Spleen (tissue), 11 donors: Measurements from ENCODE around the gene ANO3. TPM values are rescaled to one million over a fixed set of nuclear protein-coding genes. Genes with fewer than 3 reads are reported as not detected.

Experiments
- DNase-seq: peaks from one replicate; pipeline ENCODE4 v3.0.0-alpha.2; 2020
- H3K27ac ChIP-seq, 8 donors: fragments of 200-600 bp; sonication (generic) in 7 of 8; 1 replicate in 4 of 8; 2 replicates in 4 of 8; pipeline versions ENCODE4 v1.5.0 to v1.8.0; 2016 to 2021; ENCODE audit warnings: inconsistent platforms in 4 of 8, mild to moderate bottlenecking in 4 of 8, moderate library complexity in 1 of 8
- H3K27me3 ChIP-seq, 7 donors: fragments of 200-600 bp; sonication (generic) in 6 of 7; replicated peaks in 1 of 7; 1 replicate in 4 of 7; 2 replicates in 3 of 7; pipeline versions ENCODE4 v1.5.0 to v1.8.0; 2016 to 2021; ENCODE audit warnings: inconsistent platforms in 3 of 7, mild to moderate bottlenecking in 1 of 7
- H3K36me3 ChIP-seq, 6 donors: fragments of 200-600 bp; sonication (generic) in 5 of 6; 1 replicate in 4 of 6; 2 replicates in 2 of 6; pipeline versions ENCODE4 v1.5.0 to v1.8.0; 2016 to 2021; ENCODE audit warnings: inconsistent platforms in 2 of 6
- H3K4me1 ChIP-seq, 6 donors: fragments of 200-600 bp; sonication (generic) in 5 of 6; 1 replicate in 3 of 6; 2 replicates in 3 of 6; pipeline versions ENCODE4 v1.5.0 to v1.8.0; 2016 to 2021; ENCODE audit warnings: inconsistent platforms in 3 of 6
- H3K4me3 ChIP-seq, 8 donors: fragments of 200-600 bp; sonication (generic) in 7 of 8; 1 replicate in 4 of 8; 2 replicates in 4 of 8; pipeline versions ENCODE4 v1.5.0 to v1.8.0; 2016 to 2021; ENCODE audit warnings: inconsistent platforms in 4 of 8, mild to moderate bottlenecking in 4 of 8, moderate library complexity in 2 of 8
- H3K9me3 ChIP-seq, 8 donors: fragments of 200-600 bp; sonication (generic) in 7 of 8; 1 replicate in 4 of 8; 2 replicates in 4 of 8; pipeline versions ENCODE4 v1.5.0 to v1.8.0; 2016 to 2021; ENCODE audit warnings: inconsistent platforms in 4 of 8
- CTCF ChIP-seq, 11 experiments: fragments of 200-600 bp in 7 of 11; fragments of 450-650 bp in 4 of 11; sonication (generic) in 4 of 11; IDR thresholded peaks in 8 of 11; conservative IDR thresholded peaks in 3 of 11; 1 replicate in 7 of 11; 2 replicates in 4 of 11; pipeline versions ENCODE4 v1.4.0 to v1.8.0; 2016 to 2021; ENCODE audit warnings: antibody characterized with exemption in 11 of 11, inconsistent platforms in 4 of 11, mild to moderate bottlenecking in 1 of 11
- POLR2A ChIP-seq, 3 donors: fragments of 450-650 bp; IDR thresholded peaks; one replicate each; pipeline ENCODE4 v1.5.1; 2017; ENCODE audit warnings: antibody characterized with exemption in 3 of 3, mild to moderate bottlenecking in 1 of 3
- POLR2AphosphoS5 ChIP-seq, 3 donors: sonication (generic); formaldehyde crosslinking; IDR thresholded peaks; one replicate each; pipeline ENCODE4 v1.5.1; 2017; ENCODE audit warnings: antibody characterized with exemption in 3 of 3
- WGBS, 5 donors: extraction: QIAGEN DNeasy Blood & Tissue Kit in 3 of 5; methylation state at CpG; one replicate each; pipeline versions ENCODE4 v1.1.5 to v1.1.7; 2013 to 2018; 5-methylcytosine and 5-hydroxymethylcytosine counted together
- intact Hi-C: fragments of 100-400 bp; cut with DNase I; formaldehyde crosslinking; loops from one replicate; pipeline ENCODE4 v1.15.0; 2023; ENCODE audit warnings: low total_unique reads
- polyA plus RNA-seq, 3 donors: library from polyadenylated mRNA; stranded (reverse); fragments of 200-250 nt; gene quantifications; one replicate each; pipeline ENCODE4 v1.2.1, GENCODE V29; 2013
- total RNA-seq, 7 donors: library from RNA; depleted of rRNA in 3 of 7; stranded (reverse); fragments of >200 nt in 3 of 7; fragmentation: NEBNext Ultra II Directional in 4 of 7; extraction: Animal tissue kit (Norgen Biotek cat#: 25700) in 4 of 7; gene quantifications; one replicate each; pipeline versions ENCODE4 v1.1.0 to v1.2.1, GENCODE V29; 2016 to 2021
- donor health status: healthy with polysubstance abuse.
- donor health status: DM: no; HTN: no; CAD: no; lungs with moderate emphysema.
- donor health status: DM: no; HTN: no; CAD: no.
- donor health status: Bipolar disorder and iron deficiency.
- donor health status: healthy.
- donor health status: DM: no; HTN: no; CAD: no.
- donor health status: DM: yes; HTN: yes; CAD: no.

The ANO3 gene
- total and polyA plus RNA-seq, 10 donors = 0.03 to 2.6 (median 0.26) TPM; not detected in 4

GRCh38 chr11:26579683-26580082 is 247.8 kb downstream of the ANO3 start:
- DNase-seq = no peak
- H3K27ac ChIP-seq = no peak overlapping the region
- H3K9me3 ChIP-seq = no peaks in the 10 kb centered on the region
- intact Hi-C loops = no loop called here
- H3K27me3 ChIP-seq = no peaks in the 10 kb centered on the region
- WGBS, 5 donors = 65 to 70% (median 68%) methylated on average over 2 of the region's 2 CpGs
- no peaks in the 10 kb centered on the region for H3K4me1 ChIP-seq
- no peaks in the 10 kb centered on the region for H3K36me3 ChIP-seq
- no peak overlapping the region for H3K4me3 ChIP-seq
- TF ChIP-seq POLR2AphosphoS5 (IDR thresholded peaks at IDR 0.05) (no peak), CTCF (IDR thresholded peaks at IDR 0.05 in 8 of 11, conservative IDR thresholded peaks at IDR 0.05 in 3 of 11) (no peak), POLR2A (IDR thresholded peaks at IDR 0.05) (no peak)

- intact Hi-C loops = no loop called here
- no peak for DNase-seq
- Histone ChIP-seq H3K36me3 (no peaks in the 10 kb centered on the region), H3K4me3 (no peak overlapping the region), H3K9me3 (no peaks in the 10 kb centered on the region), H3K27me3 (no peaks in the 10 kb centered on the region), H3K27ac (no peak overlapping the region), H3K4me1 (no peaks in the 10 kb centered on the region)
- WGBS, 5 donors = 56 to 77% (median 68%) methylated on average over 3 of the region's 3 CpGs
- TF ChIP-seq CTCF (IDR thresholded peaks at IDR 0.05 in 8 of 11, conservative IDR thresholded peaks at IDR 0.05 in 3 of 11) (no peak), POLR2A (IDR thresholded peaks at IDR 0.05) (no peak), POLR2AphosphoS5 (IDR thresholded peaks at IDR 0.05) (no peak)
Measured at GRCh38 chr11:26580929-26581328, 249.0 kb downstream of the ANO3 start.

DNA sequence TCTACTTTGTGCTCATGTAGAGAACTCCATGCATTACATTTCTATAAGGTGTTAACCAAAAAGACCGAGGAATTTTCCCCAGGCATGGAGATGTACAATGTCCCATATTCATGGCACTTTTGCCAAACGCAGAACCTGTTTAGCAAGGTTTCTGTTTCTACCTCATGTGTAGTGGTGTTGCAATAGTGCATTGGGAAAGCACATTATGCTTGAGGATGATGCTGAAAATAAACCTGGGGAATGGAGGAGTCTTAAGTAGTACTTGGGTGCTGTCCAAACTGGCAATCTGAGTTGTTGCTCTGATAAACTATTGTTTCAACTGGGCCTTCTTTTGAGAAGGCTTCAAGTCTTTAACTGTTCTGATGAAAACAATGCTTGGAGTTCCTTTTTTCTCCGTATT is 251.6 kb downstream of the ANO3 start:
- Histone ChIP-seq H3K27ac (no peak overlapping the region), H3K36me3 (no peaks in the 10 kb centered on the region), H3K4me3 (no peak overlapping the region), H3K4me1 (no peaks in the 10 kb centered on the region), H3K27me3 (no peaks in the 10 kb centered on the region), H3K9me3 (no peaks in the 10 kb centered on the region)
- no peak for DNase-seq
- intact Hi-C loops = no loop called here
- 56 to 78% (median 73%) methylated on average over 3 of the region's 3 CpGs for WGBS, 5 donors
- TF ChIP-seq POLR2AphosphoS5 (IDR thresholded peaks at IDR 0.05) = no peak
- TF ChIP-seq CTCF (IDR thresholded peaks at IDR 0.05 in 8 of 11, conservative IDR thresholded peaks at IDR 0.05 in 3 of 11) = no peak
- TF ChIP-seq POLR2A (IDR thresholded peaks at IDR 0.05) = no peak

DNA sequence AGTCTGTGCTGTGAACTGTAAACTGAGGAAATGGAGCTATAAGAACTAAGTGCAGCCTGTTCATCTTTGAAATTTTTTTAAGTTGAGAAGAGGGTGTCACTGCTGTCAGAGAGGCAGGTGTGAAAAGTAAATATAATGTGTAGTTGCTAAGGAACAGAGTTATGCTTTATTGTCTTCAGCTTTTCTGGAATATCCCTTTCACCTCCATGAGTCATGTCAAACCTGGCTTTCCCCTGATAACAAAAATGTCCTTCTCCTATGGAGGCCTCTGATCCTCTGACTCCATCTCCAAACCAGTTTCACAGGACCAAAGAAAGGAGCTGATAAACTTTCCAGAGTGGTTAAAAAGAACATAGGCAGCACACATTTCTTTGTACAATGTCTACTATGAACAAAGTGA is 252.9 kb downstream of the ANO3 start:
- Histone ChIP-seq H3K9me3 (no peaks in the 10 kb centered on the region), H3K36me3 (no peaks in the 10 kb centered on the region), H3K27ac (no peak overlapping the region), H3K4me1 (no peaks in the 10 kb centered on the region), H3K4me3 (no peak overlapping the region), H3K27me3 (no peaks in the 10 kb centered on the region)
- TF ChIP-seq POLR2AphosphoS5 (IDR thresholded peaks at IDR 0.05) = no peak
- no peak for TF ChIP-seq CTCF (IDR thresholded peaks at IDR 0.05 in 8 of 11, conservative IDR thresholded peaks at IDR 0.05 in 3 of 11)
- TF ChIP-seq POLR2A (IDR thresholded peaks at IDR 0.05) = no peak
- intact Hi-C loops = no loop called here
- no peak for DNase-seq
